Retinal pigment epithelial cell (primary cell): Measurements from ENCODE around the gene SPEF1.

ENCODE experiments used
- DNase-seq: peaks from one replicate; pipeline ENCODE4 v3.0.0-alpha.2; 2010; ENCODE audit warnings: low read depth
- H3K4me3 ChIP-seq: 2 replicates; pipeline ENCODE4 v1.5.1; 2011; ENCODE audit warnings: mild to moderate bottlenecking, low read length, control low read depth, moderate library complexity
- TF ChIP-seq, protein P1 (sequence below): conservative IDR thresholded peaks from 2 replicates; pipeline ENCODE4 v1.5.1; 2011; ENCODE audit warnings: low read depth, low read length, control low read depth, inconsistent platforms

The SPEF1 gene

DNA sequence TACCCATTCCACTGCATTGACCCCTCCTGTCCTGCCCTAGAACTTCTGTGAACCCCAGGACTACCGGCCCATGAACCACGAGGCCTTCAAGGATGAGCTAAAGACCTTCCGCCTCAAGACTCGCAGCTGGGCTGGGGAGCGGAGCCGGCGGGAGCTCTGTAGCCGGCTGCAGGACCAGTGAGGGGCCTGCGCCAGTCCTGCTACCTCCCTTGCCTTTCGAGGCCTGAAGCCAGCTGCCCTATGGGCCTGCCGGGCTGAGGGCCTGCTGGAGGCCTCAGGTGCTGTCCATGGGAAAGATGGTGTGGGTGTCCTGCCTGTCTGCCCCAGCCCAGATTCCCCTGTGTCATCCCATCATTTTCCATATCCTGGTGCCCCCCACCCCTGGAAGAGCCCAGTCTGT lies 23.5 kb upstream of the SPEF1 start:
- TF ChIP-seq, protein P1, sequence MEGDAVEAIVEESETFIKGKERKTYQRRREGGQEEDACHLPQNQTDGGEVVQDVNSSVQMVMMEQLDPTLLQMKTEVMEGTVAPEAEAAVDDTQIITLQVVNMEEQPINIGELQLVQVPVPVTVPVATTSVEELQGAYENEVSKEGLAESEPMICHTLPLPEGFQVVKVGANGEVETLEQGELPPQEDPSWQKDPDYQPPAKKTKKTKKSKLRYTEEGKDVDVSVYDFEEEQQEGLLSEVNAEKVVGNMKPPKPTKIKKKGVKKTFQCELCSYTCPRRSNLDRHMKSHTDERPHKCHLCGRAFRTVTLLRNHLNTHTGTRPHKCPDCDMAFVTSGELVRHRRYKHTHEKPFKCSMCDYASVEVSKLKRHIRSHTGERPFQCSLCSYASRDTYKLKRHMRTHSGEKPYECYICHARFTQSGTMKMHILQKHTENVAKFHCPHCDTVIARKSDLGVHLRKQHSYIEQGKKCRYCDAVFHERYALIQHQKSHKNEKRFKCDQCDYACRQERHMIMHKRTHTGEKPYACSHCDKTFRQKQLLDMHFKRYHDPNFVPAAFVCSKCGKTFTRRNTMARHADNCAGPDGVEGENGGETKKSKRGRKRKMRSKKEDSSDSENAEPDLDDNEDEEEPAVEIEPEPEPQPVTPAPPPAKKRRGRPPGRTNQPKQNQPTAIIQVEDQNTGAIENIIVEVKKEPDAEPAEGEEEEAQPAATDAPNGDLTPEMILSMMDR, result no peak

DNA sequence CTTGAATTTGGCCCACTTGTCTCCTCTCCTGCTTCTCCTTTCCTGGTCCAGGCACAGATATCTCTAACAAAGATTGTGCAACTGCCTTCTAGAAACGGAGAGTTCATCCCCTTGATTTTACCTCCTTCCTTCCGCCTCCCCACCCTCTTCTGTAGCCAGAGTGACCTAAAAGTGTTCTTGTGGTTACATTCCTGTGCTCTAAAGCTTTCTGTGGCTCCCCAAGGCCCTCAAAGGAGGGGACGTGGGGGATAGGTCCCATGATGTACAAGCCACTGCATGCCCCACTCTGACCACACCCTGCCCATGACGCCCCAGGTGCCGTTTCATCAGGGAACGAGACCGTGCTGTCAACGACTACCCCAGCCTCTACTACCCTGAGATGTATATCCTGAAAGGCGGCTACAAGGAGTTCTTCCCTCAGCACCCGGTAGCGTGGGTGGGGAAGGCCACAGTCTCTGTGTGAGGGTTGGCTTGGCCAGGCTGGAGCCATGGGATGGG lies 23.1 kb upstream of the SPEF1 start:
- TF ChIP-seq, protein P1, result no peak
- no peak for DNase-seq

More for the DNA sequence above, 23.5 kb upstream of the SPEF1 start:
- no peak for DNase-seq
- no peak overlapping the region for H3K4me3 ChIP-seq

DNA sequence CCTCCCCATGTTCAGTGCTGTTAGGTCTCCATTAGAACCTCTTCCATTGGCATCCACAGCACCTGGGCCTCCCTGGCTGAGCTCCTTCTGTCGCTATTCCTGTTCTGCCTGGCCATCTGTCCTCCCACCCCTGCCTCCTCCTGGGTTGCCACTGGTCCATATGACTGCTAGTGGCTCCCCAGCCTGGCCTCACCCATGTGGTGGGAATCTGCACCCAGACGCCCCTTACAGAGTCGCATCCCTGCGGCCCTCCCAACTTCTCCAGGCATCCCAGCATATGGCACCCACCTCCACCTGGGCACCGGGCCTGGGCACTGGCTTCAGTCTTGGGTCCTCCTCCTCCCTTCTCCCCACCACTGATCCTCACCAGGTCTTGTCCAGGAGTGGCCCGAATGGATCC lies 22.6 kb upstream of the SPEF1 start:
- TF ChIP-seq, protein P1, result no peak
- no peak overlapping the region for H3K4me3 ChIP-seq
- no peak for DNase-seq

More for the DNA sequence above, 23.1 kb upstream of the SPEF1 start:
- H3K4me3 ChIP-seq, result no peak overlapping the region

DNA sequence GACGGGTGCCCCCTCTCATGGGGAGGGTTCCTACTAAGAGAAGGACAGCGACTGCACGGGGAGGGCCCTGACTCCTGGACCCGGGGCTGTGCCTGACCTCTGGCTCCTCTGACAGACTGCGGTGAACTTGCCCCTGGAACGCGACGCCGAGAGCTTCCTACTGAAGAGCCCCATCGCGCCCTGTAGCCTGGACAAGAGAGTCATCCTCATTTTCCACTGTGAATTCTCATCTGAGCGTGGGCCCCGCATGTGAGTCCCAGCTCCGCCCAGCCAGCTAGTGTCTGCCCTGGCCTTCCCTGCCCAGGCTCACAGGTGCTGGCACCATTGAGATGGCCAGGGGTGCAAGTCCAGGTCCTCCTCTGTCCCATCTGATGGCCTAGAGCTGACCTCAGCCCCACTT lies 22.0 kb upstream of the SPEF1 start:
- no peak for DNase-seq
- no peak overlapping the region for H3K4me3 ChIP-seq
- TF ChIP-seq, protein P1, result no peak

DNA sequence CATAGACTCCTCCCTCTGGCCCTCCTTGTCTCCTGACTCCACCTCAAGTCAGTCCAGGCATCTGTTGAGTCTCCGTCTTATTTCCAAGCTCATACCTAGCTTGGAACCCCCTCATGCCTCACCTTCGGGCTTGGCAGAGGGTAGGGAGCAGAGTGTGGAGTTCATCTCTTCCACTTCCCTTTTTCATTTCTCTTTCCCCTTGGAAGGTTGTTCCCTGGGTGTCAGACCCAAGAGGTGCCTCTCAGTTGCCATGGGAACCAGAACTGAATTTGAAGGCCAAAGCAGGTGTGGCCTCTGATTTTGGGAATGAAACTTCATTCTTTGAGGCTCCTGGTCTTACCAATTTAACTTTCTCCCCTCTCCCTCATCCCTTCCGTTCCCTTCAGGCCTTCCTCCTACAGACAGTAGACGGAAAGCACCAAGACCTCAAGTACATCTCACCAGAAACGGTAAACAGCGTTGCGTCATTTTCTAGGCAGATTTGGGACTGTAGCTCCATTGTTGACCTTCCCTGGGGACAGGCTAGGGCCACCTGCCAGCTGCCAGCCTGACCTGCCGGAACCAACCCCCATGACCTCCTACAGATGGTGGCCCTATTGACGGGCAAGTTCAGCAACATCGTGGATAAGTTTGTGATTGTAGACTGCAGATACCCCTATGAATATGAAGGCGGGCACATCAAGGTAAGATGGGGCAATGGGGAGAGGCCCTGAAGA lies 21.4 kb upstream of the SPEF1 start:
- TF ChIP-seq, protein P1, result no peak
- no peak overlapping the region for H3K4me3 ChIP-seq
- no peak for DNase-seq

DNA sequence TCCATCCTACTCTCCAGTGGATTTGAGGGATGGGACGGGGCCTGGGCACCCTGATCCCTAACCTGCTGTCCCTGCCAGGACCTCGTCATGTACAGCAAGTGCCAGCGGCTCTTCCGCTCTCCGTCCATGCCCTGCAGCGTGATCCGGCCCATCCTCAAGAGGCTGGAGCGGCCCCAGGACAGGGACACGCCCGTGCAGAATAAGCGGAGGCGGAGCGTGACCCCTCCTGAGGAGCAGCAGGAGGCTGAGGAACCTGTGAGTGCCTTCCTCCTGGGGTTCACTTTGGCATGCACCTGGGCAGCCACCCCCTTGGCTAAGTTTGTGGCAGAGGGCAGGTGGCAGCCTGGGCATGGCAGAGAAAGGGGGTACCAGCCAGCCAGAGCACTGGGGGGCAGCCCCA lies 20.6 kb upstream of the SPEF1 start:
- no peak overlapping the region for H3K4me3 ChIP-seq
- TF ChIP-seq, protein P1, result no peak
- DNase-seq, result no peak

DNA sequence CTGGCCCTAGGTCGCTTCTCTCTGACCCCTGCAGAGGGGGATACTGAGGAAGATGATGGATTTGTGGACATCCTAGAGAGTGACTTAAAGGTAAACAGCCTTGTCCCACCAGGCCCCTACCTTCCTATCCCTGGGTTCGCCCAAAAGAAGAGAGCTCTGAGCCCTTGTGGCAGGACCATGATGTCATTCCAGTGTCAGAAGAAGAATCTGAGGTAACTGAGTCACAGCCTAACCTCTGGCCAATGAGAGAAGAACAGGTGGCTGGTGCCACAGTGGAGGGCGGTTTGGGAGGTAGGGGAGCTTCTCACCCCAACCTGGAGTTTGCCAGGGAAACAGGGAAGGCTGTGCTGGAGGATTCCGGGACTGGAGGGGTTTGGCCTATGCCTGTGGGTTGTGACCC lies 20.1 kb upstream of the SPEF1 start:
- DNase-seq, result no peak
- TF ChIP-seq, protein P1, result no peak
- no peak overlapping the region for H3K4me3 ChIP-seq
